GM12864 (cell line): ENCODE results near the gene HIPK2.

Experiments used
- DNase-seq: peaks from one replicate; pipeline ENCODE4 v3.0.0-alpha.2; 2011; ENCODE audit warnings: low read depth
- H3K4me3 ChIP-seq: 2 replicates; pipeline ENCODE4 v1.5.1; 2011; ENCODE audit warnings: mild to moderate bottlenecking, low read depth, low read length, control low read depth
- TF ChIP-seq, protein P1 (sequence below): IDR thresholded peaks from 2 replicates; pipeline ENCODE4 v1.5.1; 2011; ENCODE audit warnings: low read depth, mild to moderate bottlenecking, moderate library complexity, low read length, control low read depth, inconsistent platforms; ENCODE audit errors: missing control alignments

The HIPK2 gene

DNA sequence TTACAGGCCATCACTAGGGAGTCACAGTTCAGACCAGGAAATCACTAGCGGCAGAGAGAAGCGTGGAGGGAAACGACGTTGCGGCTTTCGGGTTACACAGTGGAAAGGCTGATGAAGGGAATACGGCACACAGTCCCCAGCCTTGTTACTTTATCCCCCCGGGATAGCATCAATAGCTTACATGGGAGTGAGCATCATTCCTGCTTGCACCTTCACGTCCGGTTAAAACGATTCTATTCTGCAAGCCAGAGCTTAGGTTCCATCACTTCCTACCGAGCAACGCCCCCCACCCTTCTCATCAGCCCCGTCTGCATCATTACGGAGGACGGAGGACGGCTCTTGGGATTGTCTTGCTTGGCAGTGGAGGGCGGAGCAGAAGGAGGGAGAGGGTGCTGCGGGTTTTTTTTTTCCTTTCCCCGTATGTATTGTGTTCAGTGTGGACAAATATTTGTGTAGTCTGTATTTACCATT, 129.4 kb downstream of the HIPK2 start:
- DNase-seq = no peak
- no peak overlapping the region for H3K4me3 ChIP-seq
- TF ChIP-seq, protein P1, sequence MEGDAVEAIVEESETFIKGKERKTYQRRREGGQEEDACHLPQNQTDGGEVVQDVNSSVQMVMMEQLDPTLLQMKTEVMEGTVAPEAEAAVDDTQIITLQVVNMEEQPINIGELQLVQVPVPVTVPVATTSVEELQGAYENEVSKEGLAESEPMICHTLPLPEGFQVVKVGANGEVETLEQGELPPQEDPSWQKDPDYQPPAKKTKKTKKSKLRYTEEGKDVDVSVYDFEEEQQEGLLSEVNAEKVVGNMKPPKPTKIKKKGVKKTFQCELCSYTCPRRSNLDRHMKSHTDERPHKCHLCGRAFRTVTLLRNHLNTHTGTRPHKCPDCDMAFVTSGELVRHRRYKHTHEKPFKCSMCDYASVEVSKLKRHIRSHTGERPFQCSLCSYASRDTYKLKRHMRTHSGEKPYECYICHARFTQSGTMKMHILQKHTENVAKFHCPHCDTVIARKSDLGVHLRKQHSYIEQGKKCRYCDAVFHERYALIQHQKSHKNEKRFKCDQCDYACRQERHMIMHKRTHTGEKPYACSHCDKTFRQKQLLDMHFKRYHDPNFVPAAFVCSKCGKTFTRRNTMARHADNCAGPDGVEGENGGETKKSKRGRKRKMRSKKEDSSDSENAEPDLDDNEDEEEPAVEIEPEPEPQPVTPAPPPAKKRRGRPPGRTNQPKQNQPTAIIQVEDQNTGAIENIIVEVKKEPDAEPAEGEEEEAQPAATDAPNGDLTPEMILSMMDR = no peak

DNA sequence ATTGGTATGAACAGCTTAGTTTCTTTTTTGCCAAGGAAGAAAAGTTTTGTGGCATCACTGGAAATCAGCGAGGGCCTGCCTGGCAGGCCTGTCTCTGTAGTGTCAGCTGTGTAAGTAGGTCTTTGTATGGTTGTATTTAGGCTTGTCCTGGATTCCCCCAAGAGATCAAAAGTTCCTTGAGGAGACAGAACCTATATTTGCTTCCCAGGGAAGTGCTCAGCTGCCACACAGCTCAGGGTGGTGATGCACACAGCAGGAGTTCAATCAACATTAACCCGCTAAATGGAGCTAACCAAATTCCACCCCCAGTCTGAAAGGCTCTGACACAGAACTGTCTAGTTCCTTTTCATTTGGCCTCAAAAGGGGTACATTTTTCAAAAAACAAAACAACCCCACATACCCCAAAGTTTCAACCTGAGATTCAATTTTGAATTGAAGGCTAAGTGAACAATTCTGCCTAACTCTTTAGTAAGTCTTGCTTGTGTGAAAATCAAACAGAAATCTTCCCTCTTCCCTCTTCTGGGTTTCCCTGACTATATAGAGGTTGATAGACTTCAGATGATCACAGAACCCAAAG, 129.9 kb downstream of the HIPK2 start:
- no peak overlapping the region for H3K4me3 ChIP-seq
- TF ChIP-seq, protein P1 = no peak
- no peak for DNase-seq

GRCh38 chr7:139647085-139647484, 130.7 kb downstream of the HIPK2 start:
- TF ChIP-seq, protein P1 = no peak
- H3K4me3 ChIP-seq = no peak overlapping the region
- DNase-seq = peak; percentile 26

DNA sequence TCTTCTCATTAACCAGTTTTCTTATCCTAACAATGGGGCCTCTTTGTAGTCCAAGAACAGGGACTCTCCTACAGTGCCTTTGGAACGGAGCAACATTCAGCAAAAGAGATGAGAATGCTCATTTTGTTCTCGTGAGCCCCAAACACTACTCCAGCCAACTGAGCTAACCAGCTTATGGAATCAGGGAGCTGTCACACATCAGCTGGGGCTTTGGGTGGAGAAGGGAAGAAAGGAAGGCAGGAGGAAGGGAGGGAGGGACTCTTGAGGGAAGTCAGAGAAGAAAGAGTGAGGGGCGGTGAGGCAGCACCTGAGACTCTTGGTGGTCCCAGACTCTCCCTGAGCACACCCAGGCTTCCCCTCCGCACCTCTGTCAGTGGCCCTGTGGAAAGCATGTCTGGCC, 131.2 kb downstream of the HIPK2 start:
- no peak for DNase-seq
- TF ChIP-seq, protein P1 = no peak
- H3K4me3 ChIP-seq = no peak overlapping the region

GRCh38 chr7:139645572-139646523, 131.9 kb downstream of the HIPK2 start:
- peak; percentile 64 for DNase-seq
- no peak overlapping the region for H3K4me3 ChIP-seq
- TF ChIP-seq, protein P1 = peak; percentile 95

GRCh38 chr7:139643951-139644585, 133.7 kb downstream of the HIPK2 start:
- H3K4me3 ChIP-seq = no peak overlapping the region
- no peak for DNase-seq
- TF ChIP-seq, protein P1 = no peak
